DMS153 (cell line): ENCODE measurements around the gene GATA5.

Experiments
- DNase-seq: peaks from one replicate; lab custom pipeline; 2025; lab: John Stamatoyannopoulos, UW

GATA5 gene

GRCh38 chr20:62487561-62488354 lies 12.0 kb upstream of the GATA5 start:
- DNase-seq = no peak

GRCh38 chr20:62487118-62487517 lies 11.3 kb upstream of the GATA5 start:
- DNase-seq = no peak

DNA sequence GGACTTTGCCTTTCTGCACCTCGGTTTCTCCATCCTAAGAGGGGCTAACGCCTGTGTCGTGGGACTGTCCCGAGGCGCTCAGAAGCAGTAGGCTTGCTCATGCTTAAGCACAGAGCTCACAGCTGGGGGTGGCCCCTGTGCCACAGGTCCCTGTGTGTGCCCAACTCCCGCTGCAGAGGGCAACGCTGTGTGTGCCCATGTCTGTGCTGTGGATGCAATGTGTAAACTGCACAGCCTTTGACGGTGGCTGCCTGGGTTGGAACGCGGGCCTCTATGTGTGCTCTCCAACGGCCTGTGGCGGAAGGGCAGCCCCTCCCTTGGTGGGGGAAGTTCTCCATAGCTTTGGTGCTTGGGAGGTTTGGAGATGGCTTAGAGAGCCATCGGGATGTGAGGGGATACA lies 10.7 kb upstream of the GATA5 start:
- no peak for DNase-seq

DNA sequence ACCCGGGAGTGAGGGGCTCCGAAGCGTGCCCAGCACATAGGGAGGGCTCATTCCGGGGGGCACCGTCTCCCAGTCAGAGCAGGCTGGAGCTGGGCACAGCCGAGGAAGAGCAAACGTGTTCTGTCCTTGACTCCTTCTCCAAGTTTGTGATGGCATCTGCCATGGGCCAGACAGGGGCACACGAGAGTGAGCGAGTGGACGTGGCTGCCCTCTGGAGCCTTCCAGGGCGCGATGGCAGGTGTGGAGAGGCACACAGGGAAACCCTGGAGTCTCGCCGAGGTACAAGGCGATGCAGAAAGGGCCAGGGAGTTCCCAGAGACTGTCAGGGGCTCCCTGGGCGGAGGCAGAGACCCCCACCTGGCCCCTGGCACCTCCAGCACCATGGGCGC lies 9.9 kb upstream of the GATA5 start:
- DNase-seq = no peak

GRCh38 chr20:62485062-62485700 lies 9.4 kb upstream of the GATA5 start:
- no peak for DNase-seq

DNA sequence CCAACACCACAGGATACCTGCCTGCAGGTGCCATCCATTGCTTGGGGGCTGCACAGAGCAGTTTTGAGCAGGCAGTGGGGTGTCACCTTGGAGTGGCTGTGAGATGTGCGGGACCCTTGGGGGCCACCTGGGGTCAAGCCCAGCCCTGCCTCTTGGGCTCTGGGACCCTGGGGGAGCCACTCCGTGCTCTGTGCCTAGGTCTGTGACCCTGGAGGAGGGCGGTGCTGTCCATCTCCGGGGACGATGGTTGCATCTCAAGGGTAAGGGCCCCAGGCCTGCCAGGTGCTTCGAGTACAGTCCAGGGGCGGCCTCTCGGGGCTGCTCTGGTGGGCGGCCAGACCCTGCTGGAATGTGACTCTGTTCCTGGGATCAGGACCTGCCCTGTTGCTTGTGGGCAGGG lies 8.7 kb upstream of the GATA5 start:
- no peak for DNase-seq

GRCh38 chr20:62483613-62484458 lies 8.0 kb upstream of the GATA5 start:
- DNase-seq = no peak

GRCh38 chr20:62482974-62483373 lies 7.2 kb upstream of the GATA5 start:
- DNase-seq = no peak

DNA sequence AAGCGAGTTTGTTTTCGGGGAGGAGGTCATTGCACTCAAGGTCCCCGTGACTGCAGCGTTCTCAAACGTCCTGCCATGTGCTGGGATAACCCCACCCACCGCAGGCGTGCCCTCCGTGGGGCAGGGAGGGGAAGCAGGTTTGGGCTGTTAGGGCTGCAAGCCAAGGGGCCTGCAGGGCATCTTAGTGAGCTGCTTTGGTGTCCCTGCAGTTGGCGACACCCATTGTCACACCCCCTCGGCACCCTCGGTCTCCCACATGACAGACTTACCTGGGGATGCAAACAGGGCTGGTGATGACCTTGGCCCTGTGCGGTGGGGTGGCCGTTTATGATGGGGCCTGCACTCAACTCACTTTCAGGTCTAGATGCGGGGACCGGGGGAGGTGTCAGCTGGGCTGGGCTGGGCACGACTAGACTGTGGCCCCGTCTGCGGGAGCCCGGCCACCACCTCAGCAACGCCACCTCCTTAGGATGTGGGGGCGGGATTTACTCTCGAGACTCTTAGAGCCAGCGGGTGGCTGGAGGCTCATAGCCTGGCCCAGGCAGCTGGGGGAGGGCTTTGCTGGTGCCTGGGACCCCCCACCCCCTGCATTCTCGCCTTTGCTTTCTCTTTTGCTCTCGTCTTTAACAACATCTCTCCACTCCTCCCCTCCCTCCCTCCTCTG lies 6.5 kb upstream of the GATA5 start:
- DNase-seq = no peak

DNA sequence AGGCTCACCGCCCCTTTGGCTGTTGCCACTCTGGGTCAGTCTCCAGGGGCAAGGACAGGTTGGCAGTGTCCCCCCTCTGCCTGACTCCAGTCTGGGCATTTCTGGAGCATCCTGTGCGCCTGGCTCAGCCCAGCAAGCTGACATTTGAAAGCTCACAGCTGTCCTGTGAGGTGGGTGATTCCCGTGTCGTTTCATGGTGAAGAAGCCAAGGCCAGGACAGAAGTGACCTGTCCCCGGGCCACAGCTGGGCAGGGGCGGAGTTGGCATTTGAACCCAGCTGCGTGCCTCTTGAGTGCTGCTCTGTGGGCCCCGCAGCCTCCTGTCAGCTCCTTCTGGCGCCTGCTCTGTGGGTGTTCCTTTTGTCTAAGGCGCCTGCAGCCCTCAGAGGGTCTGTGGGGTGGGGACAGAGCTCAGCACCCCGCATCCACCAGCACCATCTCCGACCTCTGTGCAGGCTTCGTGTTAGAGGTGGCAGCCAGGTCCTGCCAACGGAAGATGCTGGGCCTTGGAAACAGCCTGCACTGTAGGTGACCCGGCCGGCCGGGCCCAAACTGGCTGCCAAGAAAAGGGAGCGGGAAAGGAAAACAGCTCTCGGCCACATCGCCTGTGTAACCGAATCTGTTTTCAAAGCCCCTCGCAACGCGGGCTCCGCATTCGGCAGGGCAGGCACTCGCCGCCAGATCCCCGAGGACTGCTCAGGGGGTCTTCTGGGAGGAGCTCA lies 5.8 kb upstream of the GATA5 start:
- no peak for DNase-seq

DNA sequence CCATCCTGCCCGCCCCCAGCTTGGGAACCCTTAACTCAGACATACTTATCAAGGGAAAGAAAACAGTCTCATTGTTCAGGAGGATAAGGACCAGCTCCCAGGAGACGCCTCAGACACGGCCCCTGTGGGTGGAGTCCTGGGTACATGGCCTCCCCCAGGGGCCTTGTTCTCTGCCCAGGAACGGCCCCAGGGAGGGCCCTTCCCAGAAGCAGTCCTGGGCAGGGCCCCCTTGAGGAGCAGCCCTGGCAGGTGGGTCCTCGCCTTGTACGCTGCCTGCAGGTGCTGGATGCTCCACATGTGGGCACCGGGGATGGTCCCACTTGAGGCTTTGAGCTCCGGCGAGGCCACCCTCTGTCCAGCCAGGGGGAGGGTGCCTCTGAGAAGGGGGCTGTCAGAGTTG lies 4.5 kb upstream of the GATA5 start:
- DNase-seq = no peak

- DNase-seq = no peak
These were observed 3.9 kb upstream of the GATA5 start for GRCh38 chr20:62479656-62480055.

GRCh38 chr20:62479156-62479555 lies 3.4 kb upstream of the GATA5 start:
- DNase-seq = no peak

- DNase-seq = no peak
These were observed 2.1 kb upstream of the GATA5 start for GRCh38 chr20:62477669-62478455.

DNA sequence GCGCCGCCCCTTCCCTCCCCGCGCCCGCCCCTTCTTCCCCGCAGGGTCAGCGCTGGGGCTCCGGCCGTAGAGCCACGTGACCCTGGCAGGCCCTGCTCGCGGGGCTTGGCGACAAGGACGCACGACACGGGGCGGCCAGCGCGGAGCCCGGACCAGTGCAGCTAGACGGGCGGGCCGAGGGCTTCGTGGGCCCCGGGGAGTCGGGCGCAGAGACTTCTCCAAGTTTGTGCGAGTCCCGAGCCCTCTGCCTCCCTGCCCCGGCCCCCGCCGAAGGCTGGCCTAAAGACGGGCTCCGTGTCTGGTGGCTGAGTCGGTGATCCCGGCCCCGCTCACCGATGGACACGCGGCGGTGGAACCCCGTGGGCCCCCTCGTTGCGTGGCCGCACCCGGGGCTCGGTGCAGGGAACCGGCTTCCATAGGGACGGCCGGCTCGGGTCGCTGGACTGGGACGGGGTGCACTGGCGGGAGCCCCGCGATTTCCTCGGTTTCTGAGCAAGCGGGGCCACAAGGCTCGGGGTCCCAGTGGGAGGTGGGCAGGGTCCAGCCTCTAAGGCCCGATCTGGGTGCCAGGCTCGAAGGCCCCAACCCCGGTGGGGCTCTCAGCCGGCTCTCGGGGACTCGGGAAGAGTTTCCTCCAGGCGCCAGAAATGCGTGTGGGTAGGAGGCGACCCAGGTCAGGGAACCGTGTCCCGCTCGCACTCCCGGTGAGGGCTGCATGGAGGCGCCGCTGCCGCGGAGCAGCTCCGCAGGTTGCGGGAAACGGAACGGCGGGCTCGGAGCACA lies 452 bp upstream of the GATA5 start:
- DNase-seq = no peak

DNA sequence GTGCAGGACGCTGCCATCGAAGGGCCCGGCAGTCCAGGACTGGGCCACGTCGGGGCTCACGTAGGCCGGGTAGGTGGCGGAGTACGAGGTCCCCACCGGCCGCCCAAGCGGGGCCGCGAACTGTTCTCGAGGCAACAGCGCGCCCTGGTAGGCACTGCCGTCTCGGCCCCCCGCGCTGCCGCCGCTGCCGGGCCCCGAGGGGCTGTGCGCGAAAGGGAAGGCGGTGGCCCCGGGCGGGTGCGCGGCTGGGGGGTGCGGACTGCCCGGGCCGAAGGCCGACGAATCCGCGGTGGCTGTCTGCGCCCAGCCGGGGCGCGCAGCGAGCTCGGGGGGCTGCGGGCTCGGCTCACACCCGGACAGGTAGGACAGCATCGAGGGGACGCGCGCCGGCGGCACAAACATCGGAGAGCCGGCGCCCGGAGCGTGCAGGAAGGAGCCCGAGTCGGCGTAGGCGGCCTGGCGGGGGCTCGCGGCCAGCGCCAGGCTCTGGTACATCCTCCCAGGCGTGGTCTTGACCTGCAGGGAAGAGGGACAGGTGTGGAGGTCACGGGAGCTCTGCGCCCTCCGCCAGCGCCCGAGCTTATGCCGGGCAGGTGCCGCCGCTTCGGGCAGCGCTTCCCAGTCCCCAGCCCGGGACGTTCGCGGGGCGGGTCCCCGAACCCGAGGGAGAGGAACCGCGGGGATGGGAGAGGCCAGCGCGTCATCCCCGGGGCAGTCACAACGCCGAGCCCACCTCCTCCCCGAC lies 596 bp downstream of the GATA5 start:
- no peak for DNase-seq

GRCh38 chr20:62474604-62475026 lies 1.2 kb downstream of the GATA5 start:
- no peak for DNase-seq

DNA sequence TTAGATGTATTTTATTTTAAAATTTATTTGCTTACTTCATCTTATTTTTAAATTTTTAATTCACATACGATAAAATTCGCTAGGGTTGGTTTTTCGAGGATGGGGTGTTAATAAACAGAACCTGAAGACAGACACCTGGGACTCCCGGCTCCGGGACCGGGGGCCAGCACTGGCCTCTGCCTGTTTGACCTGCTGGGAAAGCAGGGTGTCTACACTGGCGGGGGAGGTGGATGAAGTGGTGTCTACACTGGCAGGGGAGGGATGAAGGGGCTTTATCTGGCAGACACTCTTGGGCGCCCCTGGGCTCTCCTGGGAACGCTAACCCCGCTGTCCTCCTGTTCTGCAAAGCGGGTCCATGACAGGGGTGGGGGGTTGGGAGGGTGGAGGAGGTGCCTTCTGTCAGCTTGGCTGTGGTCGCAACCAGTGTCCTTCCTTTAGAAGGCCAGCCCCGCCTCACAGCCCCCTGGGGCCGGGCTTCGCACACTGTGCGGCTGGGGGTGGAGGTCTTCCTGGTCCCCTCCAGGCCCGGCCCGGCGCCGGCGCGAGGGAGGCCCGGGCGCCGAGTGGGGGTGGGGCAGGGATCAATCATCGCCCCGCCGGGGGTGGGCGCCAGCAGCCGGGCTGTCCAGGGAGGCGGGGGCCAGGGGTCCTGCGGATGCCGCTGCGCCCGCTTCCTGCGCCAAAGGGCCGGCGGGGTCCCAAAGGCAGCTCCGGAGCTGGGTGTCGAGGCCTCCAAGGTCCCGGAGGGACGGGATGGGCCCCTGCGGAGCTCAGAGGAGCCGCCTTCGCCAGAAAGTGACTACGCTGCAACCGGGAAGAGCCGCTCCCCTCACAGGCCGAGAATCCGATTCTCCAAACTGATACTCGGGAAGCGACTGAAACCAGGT lies 1.8 kb downstream of the GATA5 start:
- DNase-seq = no peak
